NCI-H1694 (cell line): Measurements from ENCODE around the gene PCDHB11.
"Not testable (repeated sequence)": the region's sequence is repeated elsewhere in the genome, so short reads cannot be mapped to it uniquely, and the experiment has no call there.

Source experiments
- DNase-seq: peaks from one replicate; lab custom pipeline; 2025; lab: John Stamatoyannopoulos, UW

Gene PCDHB11

GRCh38 chr5:141241496-141241895 lies 42.1 kb downstream of the PCDHB11 start:
- DNase-seq = no peak

- no peak for DNase-seq
Observed at GRCh38 chr5:141245250-141245717, 45.9 kb downstream of the PCDHB11 start, which contains the start of gene PCDHB15. TSS of gene PCDHB15 (plus strand) at chr5:141245395. CDS start at chr5:141245579, 184 bp downstream.

GRCh38 chr5:141246971-141247370 lies 47.5 kb downstream of the PCDHB11 start:
- DNase-seq = not testable (repeated sequence)

- not testable (repeated sequence) for DNase-seq
Observed at GRCh38 chr5:141247434-141247833, 48.0 kb downstream of the PCDHB11 start.

- DNase-seq = no peak
Observed at GRCh38 chr5:141250576-141250975, 51.1 kb downstream of the PCDHB11 start.
